Measurements from ENCODE around the gene SHMT2. TPM values are rescaled to one million over a fixed set of nuclear protein-coding genes. Genes with fewer than 3 reads are reported as not detected.

Gene SHMT2
- total RNA-seq, 1 experiment from 2014 or later = 274 TPM

- CTCF ChIA-PET = interaction anchor here (0.6 kb wide), 1 partner anchor 89 kb away, joined by 5 read pairs; no protein-coding TSS in a partner anchor
- TF ChIP-seq EZH2 (IDR thresholded peaks at IDR 0.05; ENCODE audit: borderline replicate concordance, low read depth, low read length, poor library complexity, severe bottlenecking) = no peak
- TF ChIP-seq, protein P1, sequence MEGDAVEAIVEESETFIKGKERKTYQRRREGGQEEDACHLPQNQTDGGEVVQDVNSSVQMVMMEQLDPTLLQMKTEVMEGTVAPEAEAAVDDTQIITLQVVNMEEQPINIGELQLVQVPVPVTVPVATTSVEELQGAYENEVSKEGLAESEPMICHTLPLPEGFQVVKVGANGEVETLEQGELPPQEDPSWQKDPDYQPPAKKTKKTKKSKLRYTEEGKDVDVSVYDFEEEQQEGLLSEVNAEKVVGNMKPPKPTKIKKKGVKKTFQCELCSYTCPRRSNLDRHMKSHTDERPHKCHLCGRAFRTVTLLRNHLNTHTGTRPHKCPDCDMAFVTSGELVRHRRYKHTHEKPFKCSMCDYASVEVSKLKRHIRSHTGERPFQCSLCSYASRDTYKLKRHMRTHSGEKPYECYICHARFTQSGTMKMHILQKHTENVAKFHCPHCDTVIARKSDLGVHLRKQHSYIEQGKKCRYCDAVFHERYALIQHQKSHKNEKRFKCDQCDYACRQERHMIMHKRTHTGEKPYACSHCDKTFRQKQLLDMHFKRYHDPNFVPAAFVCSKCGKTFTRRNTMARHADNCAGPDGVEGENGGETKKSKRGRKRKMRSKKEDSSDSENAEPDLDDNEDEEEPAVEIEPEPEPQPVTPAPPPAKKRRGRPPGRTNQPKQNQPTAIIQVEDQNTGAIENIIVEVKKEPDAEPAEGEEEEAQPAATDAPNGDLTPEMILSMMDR (conservative IDR thresholded peaks at IDR 0.05; ENCODE audit: low read depth, low read length) = no peak
Observed at GRCh38 chr12:57188090-57188425, 41.5 kb upstream of the SHMT2 start.

DNA sequence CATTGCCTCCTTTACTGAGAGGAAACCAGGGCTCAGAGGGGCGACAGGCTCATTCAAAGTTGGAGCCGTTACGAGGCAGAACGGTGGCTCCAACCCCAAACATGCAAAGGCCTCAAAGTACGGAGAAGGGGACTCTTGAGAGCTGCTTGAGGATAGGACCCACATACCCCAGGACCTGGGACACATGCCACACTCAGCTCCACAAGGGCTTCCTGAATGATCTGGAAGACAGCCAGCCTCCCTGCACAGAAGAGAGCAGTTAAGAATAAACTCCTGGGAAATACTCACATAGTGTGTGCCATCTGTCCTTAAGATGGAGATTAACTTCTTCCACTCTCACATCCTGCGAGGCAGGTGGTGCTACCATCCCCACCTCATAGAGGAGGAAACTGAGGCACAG lies 39.5 kb upstream of the SHMT2 start:
- CTCF ChIA-PET = no interaction called here
- DNase-seq (ENCODE audit: low spot score) = peak; percentile 77
- Histone ChIP-seq H3K4me1 (ENCODE audit: insufficient read depth, low read length, poor library complexity, severe bottlenecking) (peaks cover 11% of the 10 kb centered on the region), H3K27me3 (replicated peaks; ENCODE audit: insufficient read depth, low read depth, low read length, poor library complexity) (no peaks in the 10 kb centered on the region), H3K4me3 (ENCODE audit: low read depth, low read length, poor library complexity, severe bottlenecking) (no peak overlapping the region), H3K36me3 (ENCODE audit: insufficient read depth, low read length, poor library complexity, severe bottlenecking) (peaks cover 13% of the 10 kb centered on the region), H3K9me3 (ENCODE audit: low read depth, low read length, poor library complexity, severe bottlenecking) (no peaks in the 10 kb centered on the region), H3K27ac (ENCODE audit: low read depth, low read length, poor library complexity, severe bottlenecking) (peak overlapping the region; percentile 59)
- no TSS peak for BruUV-seq (replicated peaks)
- POLR2A ChIA-PET (ENCODE audit: low non-redundant PET) = no interaction called here
- no peak for TF ChIP-seq EZH2 (IDR thresholded peaks at IDR 0.05; ENCODE audit: borderline replicate concordance, low read depth, low read length, poor library complexity, severe bottlenecking)
- TF ChIP-seq, protein P1 (conservative IDR thresholded peaks at IDR 0.05; ENCODE audit: low read depth, low read length) = no peak
- intact Hi-C loops (cut with micrococcal nuclease; ENCODE audit: unreplicated experiment) = no loop called here

More at GRCh38 chr12:57188090-57188425, 41.5 kb upstream of the SHMT2 start:
- no TSS peak for BruUV-seq (replicated peaks)
- Histone ChIP-seq H3K4me1 (ENCODE audit: insufficient read depth, low read length, poor library complexity, severe bottlenecking) (peaks cover 11% of the 10 kb centered on the region), H3K27me3 (replicated peaks; ENCODE audit: insufficient read depth, low read depth, low read length, poor library complexity) (no peaks in the 10 kb centered on the region), H3K27ac (ENCODE audit: low read depth, low read length, poor library complexity, severe bottlenecking) (no peak overlapping the region), H3K4me3 (ENCODE audit: low read depth, low read length, poor library complexity, severe bottlenecking) (no peak overlapping the region), H3K9me3 (ENCODE audit: low read depth, low read length, poor library complexity, severe bottlenecking) (no peaks in the 10 kb centered on the region), H3K36me3 (ENCODE audit: insufficient read depth, low read length, poor library complexity, severe bottlenecking) (peaks cover 14% of the 10 kb centered on the region)
- intact Hi-C loops (cut with micrococcal nuclease; ENCODE audit: unreplicated experiment) = loop anchor here (10.0 kb wide), 1 partner anchor 433 kb away; the partner anchor contains the start of gene PRIM1
- no peak for DNase-seq (ENCODE audit: low spot score)
- POLR2A ChIA-PET (ENCODE audit: low non-redundant PET) = no interaction called here

- Histone ChIP-seq H3K27me3 (replicated peaks; ENCODE audit: insufficient read depth, low read depth, low read length, poor library complexity) (no peaks in the 10 kb centered on the region), H3K36me3 (ENCODE audit: insufficient read depth, low read length, poor library complexity, severe bottlenecking) (peaks cover 10% of the 10 kb centered on the region), H3K4me3 (ENCODE audit: low read depth, low read length, poor library complexity, severe bottlenecking) (no peak overlapping the region), H3K9me3 (ENCODE audit: low read depth, low read length, poor library complexity, severe bottlenecking) (no peaks in the 10 kb centered on the region), H3K27ac (ENCODE audit: low read depth, low read length, poor library complexity, severe bottlenecking) (no peak overlapping the region), H3K4me1 (ENCODE audit: insufficient read depth, low read length, poor library complexity, severe bottlenecking) (peaks cover 11% of the 10 kb centered on the region)
- intact Hi-C loops (cut with micrococcal nuclease; ENCODE audit: unreplicated experiment) = no loop called here
- POLR2A ChIA-PET (ENCODE audit: low non-redundant PET) = no interaction called here
- no peak for TF ChIP-seq EZH2 (IDR thresholded peaks at IDR 0.05; ENCODE audit: borderline replicate concordance, low read depth, low read length, poor library complexity, severe bottlenecking)
- TF ChIP-seq, protein P1 (conservative IDR thresholded peaks at IDR 0.05; ENCODE audit: low read depth, low read length) = no peak
- no peak for DNase-seq (ENCODE audit: low spot score)
- CTCF ChIA-PET = no interaction called here
- no TSS peak for BruUV-seq (replicated peaks)
Observed at GRCh38 chr12:57190821-57191220, 38.7 kb upstream of the SHMT2 start.

All from A673 (cell line).